HG03196 (cell line): ENCODE results near the gene MYCT1.
"Not testable (repeated sequence)": the region's sequence is repeated elsewhere in the genome, so short reads cannot be mapped to it uniquely, and the experiment has no call there.

Source experiments
- ATAC-seq: cut with Tn5 transposase; IDR thresholded peaks from one replicate; pipeline ENCODE4 v1.9.1; 2021; ENCODE audit not compliant: unreplicated experiment

The MYCT1 gene

DNA sequence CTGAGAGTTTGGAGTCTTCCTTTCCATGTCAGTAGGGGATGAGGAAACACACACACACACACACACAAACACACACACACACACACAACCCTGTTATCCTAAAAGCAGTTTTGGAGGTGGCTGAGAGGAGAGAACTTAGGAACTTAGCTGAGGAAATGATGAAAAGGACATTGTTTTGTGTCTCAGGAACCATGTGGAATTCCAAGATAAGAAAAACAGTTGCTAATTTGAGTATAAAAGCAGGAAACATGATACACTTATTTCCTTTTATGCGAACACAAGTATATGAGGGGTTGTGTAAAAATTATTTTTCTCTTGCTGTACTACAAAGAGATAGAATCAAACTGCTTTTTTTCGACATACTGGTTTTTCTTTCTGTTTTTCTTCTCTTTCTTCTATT lies at the start of gene MYCT1:
Gene MYCT1, plus strand, starts transcription at position 264 of the 400 bp plus-strand sequence. Its CDS starts 6 bp downstream, at position 270.
- ATAC-seq = no peak

DNA sequence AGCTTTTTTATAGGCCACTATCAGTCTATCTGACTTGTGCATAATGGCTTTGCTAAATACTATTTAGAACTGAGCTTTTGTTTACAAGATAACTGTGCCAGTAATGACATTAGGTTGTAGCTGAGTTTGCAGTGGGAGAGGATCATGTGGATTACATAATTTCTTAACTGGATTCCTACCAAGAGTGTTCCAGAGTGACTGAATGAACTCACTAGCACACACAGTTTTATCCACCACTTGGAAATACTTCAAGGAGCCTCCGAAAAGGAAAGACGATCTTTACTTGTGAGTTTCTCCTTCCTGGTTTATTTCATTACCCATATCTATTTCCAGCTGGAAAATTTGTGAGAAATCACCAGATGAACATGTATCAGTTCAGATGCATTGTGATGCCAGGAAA lies 49.6 kb upstream of the MYCT1 start:
- ATAC-seq = no peak

- ATAC-seq = no peak
These were observed 45.7 kb upstream of the MYCT1 start for GRCh38 chr6:152651986-152652385.

GRCh38 chr6:152661776-152662175 lies 35.9 kb upstream of the MYCT1 start:
- no peak for ATAC-seq

DNA sequence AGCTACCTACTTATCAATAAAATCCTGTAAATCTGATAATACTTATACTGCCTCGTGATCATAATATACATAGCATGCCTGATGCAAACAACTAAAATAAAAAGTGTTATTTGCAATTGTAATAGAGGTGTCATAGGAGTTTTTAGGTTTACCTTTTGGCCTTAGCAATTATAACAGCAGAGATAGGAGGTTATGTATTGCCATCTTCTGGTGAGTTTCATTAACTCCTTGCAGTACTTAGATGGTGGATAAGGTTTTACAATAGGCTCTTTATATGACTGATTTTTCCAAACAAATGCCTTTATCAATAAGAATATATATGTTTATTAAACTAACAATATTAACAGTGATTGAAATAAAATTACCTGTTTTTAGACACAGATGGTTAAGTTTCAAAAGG lies 27.8 kb upstream of the MYCT1 start:
- no peak for ATAC-seq

GRCh38 chr6:152671171-152671570 lies 26.5 kb upstream of the MYCT1 start:
- no peak for ATAC-seq

GRCh38 chr6:152673236-152673635 lies 24.5 kb upstream of the MYCT1 start:
- ATAC-seq = no peak

- ATAC-seq = no peak
These were observed 17.5 kb upstream of the MYCT1 start for GRCh38 chr6:152680151-152680550.

GRCh38 chr6:152680879-152681517 lies 16.7 kb upstream of the MYCT1 start:
- ATAC-seq = no peak

DNA sequence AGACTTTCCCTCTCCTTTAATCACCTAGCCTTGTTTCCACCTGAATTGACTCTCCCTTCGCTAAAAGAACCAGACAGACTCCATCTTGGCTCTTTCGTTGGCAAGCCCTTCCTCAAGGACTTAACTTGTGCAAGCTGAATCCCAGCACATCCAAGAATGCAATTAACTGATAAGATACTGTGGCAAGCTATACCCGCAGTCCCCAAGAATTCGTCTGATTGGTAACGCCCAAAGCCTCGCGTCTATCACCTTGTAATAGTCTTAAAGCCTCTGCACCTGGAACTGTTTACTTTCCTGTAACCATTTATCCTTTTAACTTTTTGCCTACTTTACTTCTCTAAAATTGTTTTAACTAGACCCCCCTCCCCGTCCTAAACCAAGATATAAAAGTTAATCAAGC lies 15.6 kb upstream of the MYCT1 start:
- no peak for ATAC-seq

DNA sequence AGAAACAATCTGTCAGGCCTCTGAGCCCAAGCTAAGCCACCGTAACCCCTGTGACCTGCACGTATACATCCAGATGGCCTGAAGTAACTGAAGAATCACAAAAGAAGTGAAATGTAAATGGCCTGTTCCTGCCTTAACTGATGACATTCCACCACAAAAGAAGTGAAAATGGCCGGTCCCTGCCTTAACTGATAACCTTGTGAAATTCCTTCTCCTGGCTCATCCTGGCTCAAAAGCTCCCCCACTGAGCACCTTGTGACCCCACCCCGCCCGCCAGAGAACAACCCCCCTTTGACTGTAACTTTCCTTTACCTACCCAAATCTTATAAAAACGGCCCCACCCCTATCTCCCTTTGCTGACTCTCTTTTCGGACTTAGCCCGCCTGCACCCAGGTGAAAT lies 14.8 kb upstream of the MYCT1 start:
- ATAC-seq = not testable (repeated sequence)

- ATAC-seq = no peak
These were observed 11.9 kb upstream of the MYCT1 start for GRCh38 chr6:152685819-152686218.

DNA sequence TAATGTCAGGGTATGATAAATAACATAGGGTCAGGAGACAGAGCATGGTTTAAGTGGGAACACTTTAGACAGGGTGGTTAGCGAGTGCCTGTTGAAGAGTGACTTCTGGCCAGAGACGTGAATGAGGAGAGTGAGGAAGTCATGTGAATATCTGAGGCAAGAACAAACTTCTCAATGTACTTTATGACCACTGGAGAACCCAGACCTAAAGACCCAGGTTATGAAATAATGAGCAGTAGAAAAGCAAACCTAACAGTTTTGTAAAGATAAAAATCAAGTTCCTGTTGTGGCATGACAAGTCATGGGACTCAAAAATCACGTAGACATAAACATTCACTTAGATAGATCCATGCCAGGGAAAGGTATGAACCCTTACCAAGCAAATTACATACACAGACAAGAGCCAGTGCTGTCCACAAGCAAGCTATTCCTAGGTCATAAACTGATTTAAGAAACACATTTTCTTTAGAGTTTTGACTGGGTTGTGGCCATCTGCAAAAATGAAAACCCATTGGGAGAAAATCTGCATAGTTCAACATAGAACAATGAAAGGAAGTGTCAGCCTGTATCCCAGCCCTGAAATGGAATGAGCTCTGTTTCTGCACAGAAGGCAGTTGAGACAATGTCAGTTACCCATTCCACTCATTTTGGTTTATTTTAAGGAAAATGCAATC lies 2.2 kb upstream of the MYCT1 start:
- ATAC-seq = no peak

- ATAC-seq = no peak
These were observed 1.2 kb upstream of the MYCT1 start for GRCh38 chr6:152696522-152696921.

GRCh38 chr6:152698692-152699091 lies 995 bp downstream of the MYCT1 start:
- no peak for ATAC-seq

DNA sequence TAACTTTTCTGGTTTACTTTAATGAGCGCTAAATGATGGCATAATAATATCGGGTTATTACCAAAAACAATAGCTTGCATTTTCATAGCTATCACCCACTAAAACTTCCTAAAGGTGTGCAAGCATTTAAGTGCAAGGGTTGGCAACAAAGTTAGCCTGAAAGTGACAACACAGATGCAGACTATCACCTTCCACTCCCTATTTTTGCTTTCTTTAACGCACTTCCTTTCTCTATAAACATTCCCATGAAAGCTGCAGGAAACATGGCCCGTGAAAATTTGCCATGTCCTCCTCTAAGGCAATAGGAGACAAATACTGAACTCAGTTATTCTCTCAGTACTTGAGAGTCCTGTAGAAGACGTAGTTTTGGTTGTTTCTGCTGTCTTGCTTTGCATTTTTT lies 2.7 kb downstream of the MYCT1 start:
- ATAC-seq = no peak

GRCh38 chr6:152701081-152701862 lies 3.6 kb downstream of the MYCT1 start:
- ATAC-seq = no peak

- ATAC-seq = no peak
These were observed 4.2 kb downstream of the MYCT1 start for GRCh38 chr6:152701863-152702401.

- not testable (repeated sequence) for ATAC-seq
These were observed 6.1 kb downstream of the MYCT1 start for GRCh38 chr6:152703750-152704149.

- no peak for ATAC-seq
These were observed 7.6 kb downstream of the MYCT1 start for GRCh38 chr6:152705327-152705726.

GRCh38 chr6:152716322-152716721 lies 18.6 kb downstream of the MYCT1 start:
- ATAC-seq = no peak

DNA sequence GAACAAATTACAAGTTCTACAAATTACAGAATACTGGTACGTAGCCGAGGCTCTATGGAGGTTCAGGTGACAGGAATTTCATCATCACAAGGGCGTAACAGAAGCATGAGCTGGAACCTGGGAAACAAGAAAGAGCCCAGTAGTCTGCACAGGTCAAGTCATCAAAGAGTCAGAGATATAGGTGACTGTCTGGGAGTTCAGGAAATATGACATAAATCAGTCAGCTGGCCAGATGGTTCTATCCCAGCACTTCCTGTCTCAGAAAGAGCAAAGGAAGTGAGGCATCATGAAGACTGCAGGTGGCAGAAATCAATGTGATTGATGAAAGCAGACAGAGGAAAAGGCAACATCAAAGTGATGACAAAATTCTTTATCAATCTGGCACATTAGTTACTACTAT lies 23.3 kb downstream of the MYCT1 start:
- ATAC-seq = no peak
